IPS-18a (cell line): Measurements from ENCODE around the gene POLE3.

Source experiments
- H3K27ac ChIP-seq: one replicate; pipeline ENCODE4 v1.5.1; 2013; ENCODE audit warnings: low read length
- H3K27me3 ChIP-seq: one replicate; pipeline ENCODE4 v1.6.1; 2013; ENCODE audit warnings: mild to moderate bottlenecking, low read length; ENCODE audit not compliant: control insufficient read depth, insufficient read depth
- H3K36me3 ChIP-seq: one replicate; pipeline ENCODE4 v1.6.1; 2013; ENCODE audit warnings: low read depth, low read length; ENCODE audit not compliant: control insufficient read depth
- H3K4me1 ChIP-seq: one replicate; pipeline ENCODE4 v1.6.1; 2013; ENCODE audit warnings: low read depth, low read length; ENCODE audit not compliant: control insufficient read depth
- H3K4me3 ChIP-seq: one replicate; pipeline ENCODE4 v1.5.1; 2013; ENCODE audit warnings: low read length
- H3K9ac ChIP-seq: one replicate; pipeline ENCODE4 v1.6.1; 2013; ENCODE audit warnings: mild to moderate bottlenecking, low read length, moderate library complexity
- H3K9me3 ChIP-seq: one replicate; pipeline ENCODE4 v1.6.1; 2013; ENCODE audit warnings: low read depth, low read length; ENCODE audit not compliant: control insufficient read depth

The POLE3 gene

GRCh38 chr9:113399646-113400200 is 10.8 kb downstream of the POLE3 start:
- Histone ChIP-seq H3K27me3 (no peaks in the 10 kb centered on the region), H3K9me3 (no peaks in the 10 kb centered on the region), H3K27ac (no peak overlapping the region), H3K36me3 (no peaks in the 10 kb centered on the region), H3K4me3 (no peak overlapping the region), H3K9ac (no peak overlapping the region), H3K4me1 (peaks cover 4% of the 10 kb centered on the region)

DNA sequence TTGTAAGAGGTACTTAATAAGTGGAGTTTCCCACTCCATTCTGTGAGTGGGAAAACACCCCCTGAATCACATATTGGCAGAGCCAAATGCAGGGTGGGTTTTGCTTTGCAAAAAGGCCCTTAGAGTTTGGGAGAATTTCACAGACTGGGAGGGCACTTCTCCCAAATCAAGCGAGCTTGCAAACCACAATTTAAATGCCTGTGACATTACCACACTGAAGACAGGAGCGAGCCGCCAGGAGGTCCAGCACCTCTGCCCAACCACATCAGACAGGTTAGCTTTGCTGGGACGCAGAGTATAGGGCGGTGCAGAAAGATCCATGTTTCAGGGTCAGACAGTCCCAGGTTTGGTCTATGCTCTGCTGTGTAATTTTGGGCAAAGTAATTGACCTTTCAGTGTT is 11.7 kb downstream of the POLE3 start:
- H3K4me1 ChIP-seq: peaks cover 4% of the 10 kb centered on the region
- H3K4me3 ChIP-seq: no peak overlapping the region
- no peaks in the 10 kb centered on the region for H3K27me3 ChIP-seq
- H3K27ac ChIP-seq: no peak overlapping the region
- H3K36me3 ChIP-seq: no peaks in the 10 kb centered on the region
- H3K9ac ChIP-seq: no peak overlapping the region
- no peaks in the 10 kb centered on the region for H3K9me3 ChIP-seq

DNA sequence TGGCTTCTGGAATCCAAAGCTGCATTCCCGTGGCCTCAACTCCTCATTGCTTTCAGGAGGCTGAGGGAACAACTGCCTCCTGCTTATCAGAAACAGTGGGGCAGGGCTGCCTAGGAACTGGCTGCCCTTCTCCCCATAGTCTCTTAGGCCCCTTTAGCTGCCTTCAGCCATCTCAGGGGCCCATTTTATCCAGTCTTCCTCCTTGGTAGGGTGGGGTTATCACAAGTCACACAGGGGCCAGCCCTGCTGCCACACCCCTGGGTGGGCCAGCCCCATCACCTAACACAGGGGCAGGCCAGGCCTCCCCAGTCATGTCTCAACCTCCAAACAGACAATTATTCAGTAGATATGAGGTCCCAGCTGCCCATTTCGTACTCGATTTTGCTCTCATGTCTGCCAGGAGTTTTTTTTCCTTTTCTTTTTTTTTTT is 13.3 kb downstream of the POLE3 start:
- Histone ChIP-seq H3K27ac (no peak overlapping the region), H3K9me3 (no peaks in the 10 kb centered on the region), H3K9ac (no peak overlapping the region), H3K27me3 (no peaks in the 10 kb centered on the region), H3K4me1 (peaks cover 4% of the 10 kb centered on the region), H3K4me3 (no peak overlapping the region), H3K36me3 (peaks cover 3% of the 10 kb centered on the region)

DNA sequence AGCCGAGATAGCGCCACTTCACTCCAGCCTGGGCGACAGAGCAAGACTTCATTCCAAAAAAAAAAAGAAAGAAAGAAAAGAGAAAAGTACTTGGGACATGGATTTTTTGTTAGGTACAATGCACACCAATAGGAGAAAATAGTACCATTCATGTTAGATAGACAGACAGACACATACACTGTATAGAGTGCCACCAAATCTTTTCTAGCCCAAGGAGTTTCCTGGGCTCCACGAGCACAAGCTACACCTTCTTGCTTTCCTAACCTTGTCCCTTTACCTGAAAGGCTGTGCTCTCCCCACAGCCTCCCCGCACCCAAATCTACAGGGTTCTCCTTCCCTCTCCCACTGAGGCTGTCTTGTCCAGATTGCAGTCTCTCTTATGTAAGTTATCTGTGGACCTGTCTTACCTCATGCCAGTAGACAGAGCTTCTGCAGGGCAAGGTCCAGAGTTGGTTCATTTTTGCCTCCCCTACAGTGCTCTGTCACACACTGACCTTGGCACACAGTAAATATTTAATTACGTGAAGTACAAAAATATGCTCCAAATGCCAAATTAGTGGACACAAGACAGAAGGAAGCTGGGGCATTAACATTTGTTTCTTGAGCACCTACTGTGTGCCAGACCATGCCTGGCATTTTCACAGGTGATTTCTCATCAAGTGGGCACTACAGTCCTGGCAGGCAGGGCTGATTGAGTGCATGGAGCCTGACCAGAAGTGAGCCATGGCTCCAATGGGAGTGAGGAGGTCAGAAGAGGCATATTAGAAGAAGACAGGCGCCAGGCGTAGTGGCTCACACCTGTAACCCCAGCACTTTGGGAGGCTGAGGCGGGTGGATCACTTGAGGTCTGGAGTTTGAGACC is 15.2 kb downstream of the POLE3 start:
- no peaks in the 10 kb centered on the region for H3K9me3 ChIP-seq
- H3K4me3 ChIP-seq: no peak overlapping the region
- H3K9ac ChIP-seq: no peak overlapping the region
- no peaks in the 10 kb centered on the region for H3K4me1 ChIP-seq
- H3K27me3 ChIP-seq: no peaks in the 10 kb centered on the region
- peaks cover 3% of the 10 kb centered on the region for H3K36me3 ChIP-seq
- H3K27ac ChIP-seq: no peak overlapping the region

- no peak overlapping the region for H3K4me3 ChIP-seq
- no peaks in the 10 kb centered on the region for H3K27me3 ChIP-seq
- no peak overlapping the region for H3K9ac ChIP-seq
- no peaks in the 10 kb centered on the region for H3K4me1 ChIP-seq
- peaks cover 3% of the 10 kb centered on the region for H3K36me3 ChIP-seq
- no peaks in the 10 kb centered on the region for H3K9me3 ChIP-seq
- H3K27ac ChIP-seq: no peak overlapping the region
Observed at GRCh38 chr9:113393281-113393680, 17.2 kb downstream of the POLE3 start.

DNA sequence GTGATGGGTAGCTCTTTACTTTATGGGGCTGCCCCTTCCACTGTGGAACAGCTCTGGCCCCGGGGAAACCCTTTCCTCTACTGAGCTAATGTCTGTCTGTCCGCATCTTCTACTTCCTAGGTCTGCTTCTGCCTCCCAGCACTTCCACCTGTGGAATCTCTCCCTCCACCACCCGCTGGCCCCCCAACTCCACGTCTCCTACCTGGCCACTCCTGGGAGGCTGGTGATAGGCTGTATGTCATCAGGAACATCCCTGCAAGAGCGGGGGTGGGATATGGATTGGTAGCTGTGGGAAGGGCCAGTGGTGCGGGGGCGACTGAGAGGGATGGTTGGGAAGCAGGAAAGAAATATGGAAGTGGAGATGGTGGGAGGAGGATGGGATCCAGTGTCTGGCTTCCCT is 18.6 kb downstream of the POLE3 start:
- peaks cover 3% of the 10 kb centered on the region for H3K36me3 ChIP-seq
- H3K27me3 ChIP-seq: no peaks in the 10 kb centered on the region
- no peaks in the 10 kb centered on the region for H3K4me1 ChIP-seq
- no peak overlapping the region for H3K4me3 ChIP-seq
- no peaks in the 10 kb centered on the region for H3K9me3 ChIP-seq
- H3K27ac ChIP-seq: no peak overlapping the region
- no peak overlapping the region for H3K9ac ChIP-seq

DNA sequence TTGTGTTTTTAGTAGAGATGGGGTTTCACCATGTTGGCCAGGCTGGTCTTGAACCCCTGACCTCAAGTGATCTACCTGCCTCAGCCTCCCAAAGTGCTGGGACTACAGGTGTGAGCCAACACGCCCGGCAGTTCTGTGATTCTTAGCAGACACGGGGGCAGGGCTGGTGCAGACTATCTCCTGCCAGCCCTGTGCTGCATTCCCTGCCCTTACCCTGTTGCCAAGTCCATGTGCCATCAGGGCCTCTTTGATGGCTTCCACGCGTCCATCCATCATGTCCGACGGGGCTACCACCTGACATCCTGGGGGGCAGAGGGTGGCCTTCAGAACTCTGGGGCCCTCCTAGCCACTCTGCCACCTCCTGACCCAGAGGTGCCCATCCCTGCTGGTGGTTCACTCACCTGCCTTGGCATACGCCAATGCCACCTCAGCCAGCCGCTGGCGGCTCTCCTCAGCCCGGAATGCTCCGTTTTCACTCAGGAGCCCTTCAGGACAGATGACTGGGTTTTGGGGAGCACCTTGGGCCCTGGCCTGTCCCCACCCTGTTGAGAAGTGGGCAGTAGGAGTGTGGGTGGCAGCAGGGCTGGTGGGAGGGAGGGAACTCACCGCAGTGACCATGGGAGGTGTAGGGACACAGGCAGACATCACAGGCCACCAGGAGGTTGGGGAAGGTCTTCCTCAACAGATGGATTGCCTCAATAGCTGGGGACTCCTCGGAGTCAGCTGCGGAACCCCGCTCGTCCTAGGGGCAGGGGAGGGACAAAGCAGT is 20.1 kb downstream of the POLE3 start:
- H3K4me1 ChIP-seq: no peaks in the 10 kb centered on the region
- no peak overlapping the region for H3K4me3 ChIP-seq
- peaks cover 3% of the 10 kb centered on the region for H3K36me3 ChIP-seq

GRCh38 chr9:113389451-113389850 is 21.0 kb downstream of the POLE3 start:
- Histone ChIP-seq H3K27me3 (no peaks in the 10 kb centered on the region), H3K9me3 (no peaks in the 10 kb centered on the region), H3K27ac (no peak overlapping the region), H3K36me3 (peaks cover 3% of the 10 kb centered on the region), H3K9ac (no peak overlapping the region), H3K4me1 (no peaks in the 10 kb centered on the region), H3K4me3 (no peak overlapping the region)

More for the DNA sequence above, 20.1 kb downstream of the POLE3 start:
- no peaks in the 10 kb centered on the region for H3K9me3 ChIP-seq
- H3K9ac ChIP-seq: no peak overlapping the region
- no peaks in the 10 kb centered on the region for H3K27me3 ChIP-seq
- H3K27ac ChIP-seq: no peak overlapping the region

DNA sequence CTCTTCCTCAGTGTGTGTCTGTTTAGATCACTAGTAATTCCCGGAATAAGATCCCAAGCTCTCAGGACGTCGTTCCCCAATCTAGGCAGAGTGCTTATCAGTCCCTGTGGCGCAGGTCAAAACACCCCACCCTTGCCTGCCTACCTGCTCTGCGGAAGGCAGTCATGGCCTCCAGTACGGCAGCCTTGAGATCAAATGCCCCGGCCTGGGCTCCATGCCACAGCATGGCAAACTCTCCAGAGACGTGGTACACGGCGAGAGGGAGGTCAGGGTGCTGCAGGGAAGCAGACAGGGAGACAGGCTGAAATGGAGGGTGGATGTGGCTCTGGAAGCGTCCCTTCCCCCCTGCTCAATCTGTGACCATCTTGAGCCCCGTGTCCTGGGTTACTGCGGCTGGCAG is 21.6 kb downstream of the POLE3 start:
- H3K27me3 ChIP-seq: no peaks in the 10 kb centered on the region
- H3K27ac ChIP-seq: no peak overlapping the region
- H3K9ac ChIP-seq: no peak overlapping the region
- H3K4me3 ChIP-seq: no peak overlapping the region
- peaks cover 3% of the 10 kb centered on the region for H3K36me3 ChIP-seq
- no peaks in the 10 kb centered on the region for H3K4me1 ChIP-seq
- H3K9me3 ChIP-seq: no peaks in the 10 kb centered on the region

DNA sequence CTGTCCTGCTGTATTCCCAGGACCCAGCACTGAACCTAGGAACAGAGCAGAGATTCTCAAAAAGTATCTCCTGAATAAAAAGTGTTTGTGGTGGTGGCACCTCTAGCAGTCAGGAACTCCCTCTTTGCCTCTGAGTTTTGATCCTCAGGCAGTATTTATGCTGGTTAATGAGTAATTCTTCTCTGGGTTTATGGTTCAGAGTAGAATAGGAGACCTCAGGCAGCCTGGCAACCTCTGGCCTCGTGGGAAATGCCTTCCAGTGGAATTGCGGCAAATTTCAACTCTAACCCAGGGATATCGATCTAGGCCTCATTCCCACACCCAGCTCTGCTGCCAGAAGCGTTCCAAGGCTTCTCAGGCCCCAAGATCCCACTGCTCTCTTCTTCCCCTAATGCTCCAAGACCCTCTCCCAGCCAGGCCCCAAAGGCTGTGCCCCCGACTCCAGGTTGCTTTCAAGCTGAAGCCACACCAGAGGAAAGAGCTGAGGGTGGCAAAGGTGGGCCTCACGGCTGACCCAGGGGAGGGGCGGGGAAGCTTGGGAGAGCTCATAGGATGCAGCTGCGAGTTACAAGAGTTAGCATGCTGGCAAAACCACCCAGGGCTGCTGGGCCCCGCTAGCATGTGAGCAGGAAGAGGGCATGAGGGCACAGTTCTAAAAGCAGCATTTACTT is 22.8 kb downstream of the POLE3 start:
- H3K4me3 ChIP-seq: no peak overlapping the region
- H3K9me3 ChIP-seq: no peaks in the 10 kb centered on the region
- no peaks in the 10 kb centered on the region for H3K27me3 ChIP-seq
- H3K36me3 ChIP-seq: peaks cover 3% of the 10 kb centered on the region
- no peaks in the 10 kb centered on the region for H3K4me1 ChIP-seq
- H3K9ac ChIP-seq: no peak overlapping the region
- H3K27ac ChIP-seq: no peak overlapping the region
